Nucleus accumbens (tissue), 56 donors: Measurements from ENCODE around the gene HSPA1A.
A peak's percentile ranks its signal among the peaks of the same experiment; 100 is the strongest.
"Not testable (repeated sequence)": the region's sequence is repeated elsewhere in the genome, so short reads cannot be mapped to it uniquely, and the experiment has no call there.

Source experiments
- DNase-seq, 56 donors: peaks; one replicate each; lab custom pipeline; 2025; lab: John Stamatoyannopoulos, UW

HSPA1A gene

DNA sequence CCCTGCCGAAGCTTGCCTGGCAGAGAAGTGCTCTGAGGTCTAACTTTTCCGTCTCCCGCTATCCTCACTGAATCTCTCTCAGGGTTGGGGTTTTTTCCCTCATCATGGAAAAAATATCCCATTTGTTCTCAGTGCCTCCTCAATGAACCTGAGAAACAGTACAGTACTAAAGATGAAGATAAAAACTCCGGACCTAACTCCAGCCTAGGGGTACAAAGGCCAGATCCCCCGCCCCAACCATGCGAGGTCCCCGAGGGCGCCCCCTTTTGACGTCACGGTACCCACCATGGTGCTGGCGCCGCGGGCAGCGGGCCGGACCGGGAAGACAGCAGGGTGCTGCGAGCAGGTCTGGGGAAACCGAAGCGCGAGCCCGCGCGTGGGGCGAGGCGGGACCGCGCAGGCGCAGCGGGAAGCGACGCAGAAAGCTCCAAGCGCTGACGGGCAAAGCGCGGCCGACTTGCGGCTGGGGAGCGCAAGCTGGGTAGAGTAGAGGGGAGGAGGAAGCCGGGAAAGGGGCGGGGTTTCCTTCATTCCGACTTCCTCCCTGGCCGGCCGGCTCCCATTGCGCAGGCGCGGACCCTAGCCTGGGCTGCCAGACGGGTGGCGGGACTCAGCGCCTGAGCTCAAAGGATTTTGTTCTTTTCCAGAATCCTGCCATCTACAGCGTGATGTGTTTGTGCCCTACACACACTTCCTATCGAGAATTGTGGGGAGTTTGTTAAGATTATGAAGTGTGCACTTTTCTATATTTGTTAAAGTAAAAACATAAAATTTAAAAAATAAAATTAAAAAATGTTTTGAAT, 8.7 kb upstream of the HSPA1A start, which contains the start of gene LSM2:
Gene LSM2, minus strand, starts transcription at position 497 of the 803 bp plus-strand sequence. Its CDS starts 209 bp downstream, at position 288.
- peak; percentile 77 to 98 (median 95) for DNase-seq

DNA sequence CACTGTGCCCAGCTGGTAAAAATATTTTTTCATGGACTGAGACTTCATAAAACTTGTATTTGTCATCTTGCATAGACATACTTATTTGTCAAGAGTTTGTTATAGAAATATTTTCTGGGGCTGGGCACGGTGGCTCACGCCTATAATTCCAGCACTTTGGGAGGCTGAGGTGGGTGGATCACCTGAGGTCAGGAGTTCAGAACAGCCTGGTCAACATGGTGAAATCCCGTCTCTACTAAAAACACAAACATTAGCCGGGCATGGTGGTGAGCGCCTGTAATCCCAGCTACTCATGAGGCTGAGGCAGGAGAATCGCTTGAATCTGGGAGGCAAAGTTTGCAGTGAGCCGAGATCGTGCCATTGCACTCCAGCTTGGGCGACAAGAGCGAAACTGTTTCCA, 6.7 kb upstream of the HSPA1A start:
- not testable (repeated sequence) for DNase-seq

DNA sequence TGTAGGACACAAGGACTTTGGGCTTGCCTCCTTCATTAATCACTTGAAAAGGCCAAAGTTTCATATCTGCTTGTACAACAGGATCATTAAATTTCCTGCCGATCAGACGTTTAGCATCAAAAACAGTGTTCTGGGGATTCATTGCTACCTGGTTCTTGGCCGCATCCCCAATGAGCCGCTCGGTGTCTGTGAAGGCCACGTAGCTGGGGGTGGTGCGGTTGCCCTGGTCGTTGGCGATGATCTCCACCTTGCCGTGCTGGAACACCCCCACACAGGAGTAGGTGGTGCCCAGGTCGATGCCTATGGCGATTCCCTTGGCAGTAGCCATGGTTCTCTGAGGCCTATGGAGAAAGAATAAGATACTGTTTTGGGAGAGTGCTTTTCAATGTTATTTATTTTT, 3.7 kb upstream of the HSPA1A start:
- DNase-seq, result no peak

DNA sequence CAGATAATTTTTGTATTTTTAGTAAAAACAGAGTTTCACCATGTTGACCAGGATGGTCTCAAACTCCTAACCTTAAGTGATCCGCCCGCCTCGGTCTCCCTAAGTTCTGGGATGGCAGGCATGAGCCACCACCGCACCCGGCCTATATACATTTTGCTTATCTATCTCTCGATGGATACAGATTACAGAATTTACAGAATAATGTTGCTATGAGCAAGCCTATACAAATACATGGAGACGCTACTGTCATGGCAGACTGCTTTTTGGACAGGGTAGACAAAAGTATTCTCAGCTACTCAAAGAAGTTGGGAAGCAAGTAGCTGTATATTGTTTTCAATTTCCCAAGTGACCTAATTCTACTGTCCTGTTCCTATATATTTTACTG, 1.9 kb upstream of the HSPA1A start:
- no peak for DNase-seq

DNA sequence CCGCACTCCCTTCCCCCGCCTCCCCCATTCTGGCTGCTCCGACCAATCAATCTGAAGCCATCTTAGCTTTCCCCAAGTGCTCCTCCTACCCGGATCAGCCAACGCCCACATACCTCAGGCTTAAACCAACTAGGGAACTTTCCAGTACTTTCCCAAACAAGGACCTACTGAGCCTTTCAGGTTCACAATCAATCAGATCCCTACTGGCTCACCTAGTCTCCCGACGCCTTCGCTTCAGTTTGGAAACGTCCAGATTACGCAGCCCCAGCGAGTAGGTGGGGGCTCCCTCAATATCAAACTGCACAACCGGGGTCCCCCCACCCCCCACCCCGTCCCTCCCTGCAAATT, 692 bp upstream of the HSPA1A start:
- peak; percentile 58 to 97 (median 91) for DNase-seq

DNA sequence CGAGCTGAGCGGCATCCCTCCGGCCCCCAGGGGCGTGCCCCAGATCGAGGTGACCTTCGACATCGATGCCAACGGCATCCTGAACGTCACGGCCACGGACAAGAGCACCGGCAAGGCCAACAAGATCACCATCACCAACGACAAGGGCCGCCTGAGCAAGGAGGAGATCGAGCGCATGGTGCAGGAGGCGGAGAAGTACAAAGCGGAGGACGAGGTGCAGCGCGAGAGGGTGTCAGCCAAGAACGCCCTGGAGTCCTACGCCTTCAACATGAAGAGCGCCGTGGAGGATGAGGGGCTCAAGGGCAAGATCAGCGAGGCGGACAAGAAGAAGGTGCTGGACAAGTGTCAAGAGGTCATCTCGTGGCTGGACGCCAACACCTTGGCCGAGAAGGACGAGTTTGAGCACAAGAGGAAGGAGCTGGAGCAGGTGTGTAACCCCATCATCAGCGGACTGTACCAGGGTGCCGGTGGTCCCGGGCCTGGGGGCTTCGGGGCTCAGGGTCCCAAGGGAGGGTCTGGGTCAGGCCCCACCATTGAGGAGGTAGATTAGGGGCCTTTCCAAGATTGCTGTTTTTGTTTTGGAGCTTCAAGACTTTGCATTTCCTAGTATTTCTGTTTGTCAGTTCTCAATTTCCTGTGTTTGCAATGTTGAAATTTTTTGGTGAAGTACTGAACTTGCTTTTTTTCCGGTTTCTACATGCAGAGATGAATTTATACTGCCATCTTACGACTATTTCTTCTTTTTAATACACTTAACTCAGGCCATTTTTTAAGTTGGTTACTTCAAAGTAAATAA, 2.0 kb downstream of the HSPA1A start:
- DNase-seq, result peak in 28 of 56 donors; percentile 13 to 84 (median 46)

DNA sequence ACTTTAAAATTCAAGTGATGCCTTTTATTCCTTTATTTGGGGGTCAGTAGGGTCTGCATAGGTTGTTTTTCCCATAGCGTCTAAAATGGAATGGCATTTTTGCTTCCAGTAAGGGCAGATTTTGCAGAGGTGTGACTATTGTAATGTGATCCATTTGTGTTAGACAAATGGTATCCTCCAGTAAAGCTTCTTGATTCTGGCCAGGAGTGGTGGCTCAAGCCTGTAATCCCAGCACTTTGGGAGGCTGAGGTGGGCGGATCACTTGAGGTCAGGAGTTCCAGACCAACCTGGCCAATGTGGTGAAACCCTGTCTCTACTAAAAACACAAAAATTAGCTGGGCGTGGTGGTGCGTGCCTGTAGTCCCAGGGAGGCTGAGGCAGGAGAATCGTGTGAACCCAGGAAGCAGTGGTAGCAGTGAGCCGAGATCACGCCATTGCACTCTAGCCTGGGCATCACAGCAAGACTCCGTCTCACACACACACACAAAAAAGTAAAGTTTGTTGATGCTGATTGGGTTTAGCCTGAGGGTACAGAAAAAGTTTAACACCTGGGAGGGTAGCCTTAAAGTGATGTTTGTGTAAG, 2.7 kb downstream of the HSPA1A start:
- DNase-seq, result peak in 22 of 56 donors; percentile 9 to 68 (median 38)

DNA sequence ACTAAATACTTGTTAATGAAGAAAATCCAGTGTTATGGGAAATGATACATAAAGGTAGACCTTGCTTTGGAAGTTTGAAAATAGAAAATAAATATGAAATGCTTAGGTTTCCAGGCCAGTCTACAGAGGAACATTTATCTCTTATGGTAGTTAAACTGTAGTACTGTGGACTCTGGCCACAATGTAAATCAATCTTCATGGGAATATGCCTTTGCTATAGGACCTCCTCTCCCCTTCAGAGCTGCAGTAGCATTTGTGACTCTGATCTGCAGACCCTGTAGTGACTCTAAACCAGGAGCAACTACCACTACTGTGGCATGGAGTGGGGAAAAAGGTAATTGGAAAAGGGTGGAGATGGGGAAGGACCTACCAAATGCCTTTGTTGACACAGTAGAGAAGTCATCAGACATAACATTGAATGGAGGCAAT, 4.5 kb downstream of the HSPA1A start:
- no peak for DNase-seq

DNA sequence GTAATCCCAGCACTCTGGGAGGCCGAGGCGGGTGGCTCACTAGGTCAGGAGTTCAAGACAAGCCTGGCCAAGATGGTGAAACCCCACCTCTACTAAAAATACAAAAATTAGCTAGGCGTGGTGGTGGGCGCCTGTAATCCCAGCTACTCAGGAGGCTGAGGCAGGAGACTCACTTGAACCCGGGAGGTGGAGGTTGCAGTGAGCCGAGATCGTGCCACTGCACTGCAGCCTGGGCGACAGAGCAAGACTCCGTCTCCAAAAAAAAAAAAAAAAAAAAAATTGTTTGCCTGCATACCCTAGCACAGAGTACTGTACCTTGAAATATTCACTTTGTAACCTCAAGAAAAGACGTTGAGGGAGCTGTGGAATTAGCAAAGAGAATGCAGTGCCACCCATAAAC, 5.1 kb downstream of the HSPA1A start:
- not testable (repeated sequence) for DNase-seq

DNA sequence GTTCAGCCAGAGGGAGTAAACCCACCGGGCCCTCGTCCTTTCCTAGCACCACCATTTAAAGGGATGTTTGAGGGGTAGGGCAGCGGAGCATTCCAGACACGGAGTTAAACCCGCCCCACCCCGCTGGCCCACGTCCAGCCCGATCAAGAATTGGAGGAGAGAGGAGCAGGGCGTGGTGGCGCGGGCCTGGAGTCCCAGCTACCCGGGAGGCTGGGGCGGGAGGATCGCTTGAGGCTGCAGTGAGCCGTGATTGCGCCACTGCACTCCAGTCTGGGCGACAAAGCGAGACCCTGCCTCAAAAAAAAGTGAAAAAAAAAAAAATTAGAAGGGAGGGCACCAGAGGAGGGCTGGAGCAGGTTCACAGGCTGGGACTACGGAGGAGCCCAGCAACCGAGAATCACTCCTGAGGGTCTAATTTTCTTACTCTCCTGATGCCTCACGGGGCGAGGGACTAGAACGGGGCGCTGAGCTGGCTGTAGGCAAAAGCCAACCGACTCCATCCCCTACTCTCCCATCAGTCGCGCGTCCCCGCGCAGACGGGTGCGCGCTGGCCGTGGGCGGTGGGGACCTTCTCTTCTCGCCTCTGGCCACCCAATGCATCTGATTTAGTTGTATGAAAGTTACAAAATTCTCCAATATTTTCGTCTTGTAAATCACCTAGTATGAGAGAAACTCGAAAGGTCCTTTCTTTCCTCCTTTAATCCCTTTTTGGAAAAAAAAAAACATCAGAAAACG, 6.1 kb downstream of the HSPA1A start:
- peak in 45 of 56 donors; percentile 5 to 83 (median 63) for DNase-seq

DNA sequence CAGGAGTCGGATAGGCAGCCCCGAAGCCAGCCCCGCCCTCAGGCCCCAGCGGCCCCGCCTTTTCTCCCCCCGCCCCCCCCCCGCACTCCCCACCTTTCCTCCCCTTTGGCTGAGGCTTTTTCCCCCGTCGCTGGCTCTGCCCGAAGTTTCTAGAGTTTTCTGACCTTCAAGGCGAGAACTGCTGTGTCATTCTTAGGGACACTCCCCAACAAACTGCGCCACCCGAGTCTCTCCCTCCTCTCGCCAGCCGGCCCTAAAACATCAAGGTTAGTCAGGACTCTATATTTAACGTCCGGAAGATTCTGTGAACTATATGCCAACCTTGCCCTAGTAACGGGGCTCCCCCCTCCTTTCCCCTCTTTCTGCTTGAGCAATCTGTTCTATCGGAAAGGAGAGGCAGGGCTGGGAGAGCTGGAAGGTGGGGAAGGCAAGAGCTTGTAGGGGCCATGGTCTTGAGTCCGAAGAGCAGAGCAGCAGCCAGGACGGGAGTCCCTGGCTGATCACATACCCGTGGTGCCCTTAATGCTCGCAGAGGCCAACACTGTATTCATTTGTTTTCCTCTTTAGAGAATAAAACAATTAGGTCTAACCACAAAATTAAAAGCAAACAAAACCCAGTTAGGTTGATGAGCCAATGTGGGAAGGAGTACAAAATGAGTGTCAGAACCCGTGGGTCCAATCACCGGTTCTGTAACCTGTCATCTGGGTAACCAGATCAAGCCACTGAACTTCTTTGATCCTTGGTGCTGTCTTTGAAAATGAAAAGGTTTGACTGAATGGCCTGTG, 6.9 kb downstream of the HSPA1A start:
- peak in 54 of 56 donors; percentile 14 to 91 (median 72) for DNase-seq

DNA sequence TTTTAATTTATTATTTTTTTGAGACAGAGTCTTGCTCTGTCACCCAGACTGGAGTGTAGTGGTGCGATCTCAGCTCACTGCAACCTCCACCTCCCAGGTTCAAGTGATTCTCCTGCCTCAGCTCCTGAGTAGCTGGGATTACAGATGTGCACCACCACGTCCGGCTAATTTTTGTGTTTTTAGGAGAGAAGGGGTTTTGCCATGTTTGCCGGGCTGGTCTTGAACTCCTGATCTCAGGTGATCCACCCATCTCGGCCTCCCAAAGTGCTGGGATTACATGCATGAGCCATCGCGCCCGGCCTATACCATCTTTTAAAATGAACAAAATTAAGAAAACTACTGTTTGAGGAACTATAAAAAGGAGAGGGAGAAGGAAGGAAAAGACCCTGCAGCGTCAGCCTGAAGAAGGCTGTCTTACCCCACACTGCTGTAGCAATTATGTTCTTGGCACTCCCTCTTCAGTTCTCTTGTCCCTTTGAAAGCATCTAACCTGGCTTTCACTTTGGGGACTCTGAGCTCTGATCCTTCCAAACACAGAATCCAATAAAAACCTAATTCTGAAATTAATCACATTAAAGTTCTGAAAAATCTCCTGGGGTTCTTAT, 8.4 kb downstream of the HSPA1A start:
- peak in 1 of 56 donors; percentile 4 for DNase-seq

DNA sequence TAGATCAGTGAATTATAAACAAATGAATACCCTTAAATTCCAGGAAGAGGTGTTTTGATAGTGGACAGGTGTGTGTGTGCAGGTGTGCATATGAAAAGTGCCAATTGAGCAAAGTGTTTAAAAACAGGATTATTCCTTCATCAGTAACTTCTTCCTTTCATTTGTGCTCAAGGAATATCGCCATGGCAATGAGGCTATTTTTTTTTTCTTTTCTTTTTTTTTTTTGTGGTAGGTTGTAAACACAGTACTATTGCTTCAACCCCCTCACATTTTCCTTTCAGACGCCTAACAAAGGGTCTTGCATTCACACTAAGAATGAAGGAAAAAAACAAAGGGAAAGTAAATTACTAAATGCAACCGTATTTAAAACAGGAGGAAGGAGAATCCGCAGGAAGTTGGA, 10.2 kb downstream of the HSPA1A start:
- DNase-seq, result no peak

DNA sequence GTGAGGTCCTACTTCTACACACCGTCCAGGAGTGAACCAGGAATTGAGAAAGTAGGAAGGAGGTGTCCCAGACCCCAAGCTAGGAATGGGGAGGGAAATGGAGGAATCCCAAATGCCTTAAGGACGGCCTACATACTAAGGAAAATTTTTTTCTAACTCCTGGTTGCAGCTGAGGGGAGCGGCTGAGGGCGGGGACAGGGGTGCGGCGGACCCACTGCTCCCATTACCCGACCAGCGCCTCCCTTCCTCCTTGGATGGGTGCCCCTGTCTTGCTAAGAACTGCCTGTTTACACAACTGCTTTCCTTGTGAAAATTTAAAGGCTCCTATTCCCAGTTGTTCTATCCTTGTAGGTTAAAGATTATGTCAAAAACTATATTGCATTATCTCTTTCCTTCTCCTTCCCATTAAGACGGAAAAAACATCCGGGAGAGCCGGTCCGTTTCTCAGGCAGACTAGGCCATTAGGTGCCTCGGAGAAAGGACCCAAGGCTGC, 11.5 kb downstream of the HSPA1A start:
- peak in 41 of 56 donors; percentile 42 to 84 (median 72) for DNase-seq

DNA sequence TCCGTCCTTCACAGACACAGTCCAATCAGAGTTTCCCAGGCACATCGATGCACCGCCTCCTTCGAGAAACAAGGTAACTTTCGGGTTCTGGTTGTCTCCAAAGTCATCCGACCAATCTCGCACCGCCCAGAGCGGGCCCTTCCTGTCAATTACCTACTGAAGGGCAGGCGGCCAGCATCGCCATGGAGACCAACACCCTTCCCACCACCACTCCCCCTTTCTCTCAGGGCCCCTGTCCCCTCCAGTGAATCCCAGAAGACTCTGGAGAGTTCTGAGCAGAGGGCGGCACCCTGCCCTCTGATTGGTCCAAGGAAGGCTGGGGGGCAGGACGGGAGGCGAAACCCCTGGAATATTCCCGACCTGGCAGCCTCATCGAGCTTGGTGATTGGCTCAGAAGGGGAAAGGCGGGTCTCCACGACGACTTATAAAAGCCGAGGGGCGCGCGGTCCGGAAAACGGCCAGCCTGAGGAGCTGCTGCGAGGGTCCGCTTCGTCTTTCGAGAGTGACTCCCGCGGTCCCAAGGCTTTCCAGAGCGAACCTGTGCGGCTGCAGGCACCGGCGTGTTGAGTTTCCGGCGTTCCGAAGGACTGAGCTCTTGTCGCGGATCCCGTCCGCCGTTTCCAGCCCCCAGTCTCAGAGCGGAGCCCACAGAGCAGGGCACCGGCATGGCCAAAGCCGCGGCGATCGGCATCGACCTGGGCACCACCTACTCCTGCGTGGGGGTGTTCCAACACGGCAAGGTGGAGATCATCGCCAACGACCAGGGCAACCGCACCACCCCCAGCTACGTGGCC, 12.1 kb downstream of the HSPA1A start, which contains the start of gene HSPA1B:
Gene HSPA1B, plus strand, starts transcription at position 453 of the 794 bp plus-strand sequence. Its CDS starts 213 bp downstream, at position 666.
- peak; percentile 88 to 100 (median 99) for DNase-seq

DNA sequence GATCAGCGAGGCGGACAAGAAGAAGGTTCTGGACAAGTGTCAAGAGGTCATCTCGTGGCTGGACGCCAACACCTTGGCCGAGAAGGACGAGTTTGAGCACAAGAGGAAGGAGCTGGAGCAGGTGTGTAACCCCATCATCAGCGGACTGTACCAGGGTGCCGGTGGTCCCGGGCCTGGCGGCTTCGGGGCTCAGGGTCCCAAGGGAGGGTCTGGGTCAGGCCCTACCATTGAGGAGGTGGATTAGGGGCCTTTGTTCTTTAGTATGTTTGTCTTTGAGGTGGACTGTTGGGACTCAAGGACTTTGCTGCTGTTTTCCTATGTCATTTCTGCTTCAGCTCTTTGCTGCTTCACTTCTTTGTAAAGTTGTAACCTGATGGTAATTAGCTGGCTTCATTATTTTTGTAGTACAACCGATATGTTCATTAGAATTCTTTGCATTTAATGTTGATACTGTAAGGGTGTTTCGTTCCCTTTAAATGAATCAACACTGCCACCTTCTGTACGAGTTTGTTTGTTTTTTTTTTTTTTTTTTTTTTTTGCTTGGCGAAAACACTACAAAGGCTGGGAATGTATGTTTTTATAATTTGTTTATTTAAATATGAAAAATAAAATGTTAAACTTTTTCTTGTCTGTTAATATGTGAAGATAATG, 14.4 kb downstream of the HSPA1A start:
- peak in 25 of 56 donors; percentile 2 to 82 (median 28) for DNase-seq

DNA sequence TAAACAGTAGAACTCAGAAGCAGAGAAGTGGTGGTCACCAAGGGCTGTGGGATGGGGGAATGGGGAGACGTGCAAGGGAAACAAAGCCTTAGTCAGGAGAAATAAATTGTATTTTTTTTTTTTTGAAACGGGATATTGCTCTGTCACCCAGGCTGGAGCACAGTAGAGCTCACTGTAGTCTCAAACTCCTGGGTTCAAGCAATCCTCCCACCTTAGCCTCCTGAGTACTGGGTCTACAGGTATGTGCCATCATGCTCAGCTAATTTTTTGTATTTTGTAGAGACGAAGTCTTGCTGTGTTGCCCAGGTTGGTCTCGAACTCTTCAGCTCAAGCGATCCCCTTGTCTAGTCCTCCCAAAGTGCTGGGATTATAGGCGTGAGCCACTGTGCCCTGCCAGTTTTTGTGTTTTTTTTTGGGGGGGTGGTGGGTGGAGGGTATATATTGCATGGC, 15.6 kb downstream of the HSPA1A start:
- peak in 8 of 56 donors; percentile 13 to 68 (median 46) for DNase-seq
